Measurements from ENCODE around the gene FAM228B. TPM values are rescaled to one million over a fixed set of nuclear protein-coding genes. Genes with fewer than 3 reads are reported as not detected.
A peak's percentile ranks its signal among the peaks of the same experiment; 100 is the strongest.

Gene FAM228B
- total and polyA plus RNA-seq, 9 of the 15 experiments (the other 6 are each of a cell fraction or from before 2014, with no cell fraction given): 1.1 to 3.7 (median 2.6) TPM

DNA sequence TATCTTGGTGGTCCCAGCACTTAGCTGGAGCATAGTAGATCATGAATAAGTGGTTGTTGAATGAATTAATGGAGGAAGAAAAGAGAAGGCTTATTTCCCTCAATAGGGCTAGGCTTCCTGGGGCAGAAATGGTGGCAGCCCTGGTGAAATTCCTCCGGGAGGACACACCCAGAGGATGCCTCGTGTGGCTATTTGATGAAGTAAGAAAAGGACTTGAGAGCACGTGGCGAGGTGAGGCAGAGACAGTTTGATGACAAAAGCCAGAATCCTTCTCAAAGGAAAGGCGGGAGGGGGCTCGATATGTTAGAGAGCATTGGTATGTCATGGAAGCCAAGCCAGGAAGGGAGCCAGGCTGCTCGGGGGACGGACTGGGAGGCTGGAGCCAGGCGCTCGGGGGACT, 66.3 kb downstream of the FAM228B start (continued):
- TF ChIP-seq, protein P1, sequence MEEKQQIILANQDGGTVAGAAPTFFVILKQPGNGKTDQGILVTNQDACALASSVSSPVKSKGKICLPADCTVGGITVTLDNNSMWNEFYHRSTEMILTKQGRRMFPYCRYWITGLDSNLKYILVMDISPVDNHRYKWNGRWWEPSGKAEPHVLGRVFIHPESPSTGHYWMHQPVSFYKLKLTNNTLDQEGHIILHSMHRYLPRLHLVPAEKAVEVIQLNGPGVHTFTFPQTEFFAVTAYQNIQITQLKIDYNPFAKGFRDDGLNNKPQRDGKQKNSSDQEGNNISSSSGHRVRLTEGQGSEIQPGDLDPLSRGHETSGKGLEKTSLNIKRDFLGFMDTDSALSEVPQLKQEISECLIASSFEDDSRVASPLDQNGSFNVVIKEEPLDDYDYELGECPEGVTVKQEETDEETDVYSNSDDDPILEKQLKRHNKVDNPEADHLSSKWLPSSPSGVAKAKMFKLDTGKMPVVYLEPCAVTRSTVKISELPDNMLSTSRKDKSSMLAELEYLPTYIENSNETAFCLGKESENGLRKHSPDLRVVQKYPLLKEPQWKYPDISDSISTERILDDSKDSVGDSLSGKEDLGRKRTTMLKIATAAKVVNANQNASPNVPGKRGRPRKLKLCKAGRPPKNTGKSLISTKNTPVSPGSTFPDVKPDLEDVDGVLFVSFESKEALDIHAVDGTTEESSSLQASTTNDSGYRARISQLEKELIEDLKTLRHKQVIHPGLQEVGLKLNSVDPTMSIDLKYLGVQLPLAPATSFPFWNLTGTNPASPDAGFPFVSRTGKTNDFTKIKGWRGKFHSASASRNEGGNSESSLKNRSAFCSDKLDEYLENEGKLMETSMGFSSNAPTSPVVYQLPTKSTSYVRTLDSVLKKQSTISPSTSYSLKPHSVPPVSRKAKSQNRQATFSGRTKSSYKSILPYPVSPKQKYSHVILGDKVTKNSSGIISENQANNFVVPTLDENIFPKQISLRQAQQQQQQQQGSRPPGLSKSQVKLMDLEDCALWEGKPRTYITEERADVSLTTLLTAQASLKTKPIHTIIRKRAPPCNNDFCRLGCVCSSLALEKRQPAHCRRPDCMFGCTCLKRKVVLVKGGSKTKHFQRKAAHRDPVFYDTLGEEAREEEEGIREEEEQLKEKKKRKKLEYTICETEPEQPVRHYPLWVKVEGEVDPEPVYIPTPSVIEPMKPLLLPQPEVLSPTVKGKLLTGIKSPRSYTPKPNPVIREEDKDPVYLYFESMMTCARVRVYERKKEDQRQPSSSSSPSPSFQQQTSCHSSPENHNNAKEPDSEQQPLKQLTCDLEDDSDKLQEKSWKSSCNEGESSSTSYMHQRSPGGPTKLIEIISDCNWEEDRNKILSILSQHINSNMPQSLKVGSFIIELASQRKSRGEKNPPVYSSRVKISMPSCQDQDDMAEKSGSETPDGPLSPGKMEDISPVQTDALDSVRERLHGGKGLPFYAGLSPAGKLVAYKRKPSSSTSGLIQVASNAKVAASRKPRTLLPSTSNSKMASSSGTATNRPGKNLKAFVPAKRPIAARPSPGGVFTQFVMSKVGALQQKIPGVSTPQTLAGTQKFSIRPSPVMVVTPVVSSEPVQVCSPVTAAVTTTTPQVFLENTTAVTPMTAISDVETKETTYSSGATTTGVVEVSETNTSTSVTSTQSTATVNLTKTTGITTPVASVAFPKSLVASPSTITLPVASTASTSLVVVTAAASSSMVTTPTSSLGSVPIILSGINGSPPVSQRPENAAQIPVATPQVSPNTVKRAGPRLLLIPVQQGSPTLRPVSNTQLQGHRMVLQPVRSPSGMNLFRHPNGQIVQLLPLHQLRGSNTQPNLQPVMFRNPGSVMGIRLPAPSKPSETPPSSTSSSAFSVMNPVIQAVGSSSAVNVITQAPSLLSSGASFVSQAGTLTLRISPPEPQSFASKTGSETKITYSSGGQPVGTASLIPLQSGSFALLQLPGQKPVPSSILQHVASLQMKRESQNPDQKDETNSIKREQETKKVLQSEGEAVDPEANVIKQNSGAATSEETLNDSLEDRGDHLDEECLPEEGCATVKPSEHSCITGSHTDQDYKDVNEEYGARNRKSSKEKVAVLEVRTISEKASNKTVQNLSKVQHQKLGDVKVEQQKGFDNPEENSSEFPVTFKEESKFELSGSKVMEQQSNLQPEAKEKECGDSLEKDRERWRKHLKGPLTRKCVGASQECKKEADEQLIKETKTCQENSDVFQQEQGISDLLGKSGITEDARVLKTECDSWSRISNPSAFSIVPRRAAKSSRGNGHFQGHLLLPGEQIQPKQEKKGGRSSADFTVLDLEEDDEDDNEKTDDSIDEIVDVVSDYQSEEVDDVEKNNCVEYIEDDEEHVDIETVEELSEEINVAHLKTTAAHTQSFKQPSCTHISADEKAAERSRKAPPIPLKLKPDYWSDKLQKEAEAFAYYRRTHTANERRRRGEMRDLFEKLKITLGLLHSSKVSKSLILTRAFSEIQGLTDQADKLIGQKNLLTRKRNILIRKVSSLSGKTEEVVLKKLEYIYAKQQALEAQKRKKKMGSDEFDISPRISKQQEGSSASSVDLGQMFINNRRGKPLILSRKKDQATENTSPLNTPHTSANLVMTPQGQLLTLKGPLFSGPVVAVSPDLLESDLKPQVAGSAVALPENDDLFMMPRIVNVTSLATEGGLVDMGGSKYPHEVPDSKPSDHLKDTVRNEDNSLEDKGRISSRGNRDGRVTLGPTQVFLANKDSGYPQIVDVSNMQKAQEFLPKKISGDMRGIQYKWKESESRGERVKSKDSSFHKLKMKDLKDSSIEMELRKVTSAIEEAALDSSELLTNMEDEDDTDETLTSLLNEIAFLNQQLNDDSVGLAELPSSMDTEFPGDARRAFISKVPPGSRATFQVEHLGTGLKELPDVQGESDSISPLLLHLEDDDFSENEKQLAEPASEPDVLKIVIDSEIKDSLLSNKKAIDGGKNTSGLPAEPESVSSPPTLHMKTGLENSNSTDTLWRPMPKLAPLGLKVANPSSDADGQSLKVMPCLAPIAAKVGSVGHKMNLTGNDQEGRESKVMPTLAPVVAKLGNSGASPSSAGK (IDR thresholded peaks at IDR 0.05): peak; percentile 81
- TF ChIP-seq, protein P2, sequence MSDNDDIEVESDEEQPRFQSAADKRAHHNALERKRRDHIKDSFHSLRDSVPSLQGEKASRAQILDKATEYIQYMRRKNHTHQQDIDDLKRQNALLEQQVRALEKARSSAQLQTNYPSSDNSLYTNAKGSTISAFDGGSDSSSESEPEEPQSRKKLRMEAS (CRISPR knock-in tag; IDR thresholded peaks at IDR 0.05): peak; percentile 49; the same call in 1 of the 2 replicates
- TF ChIP-seq, protein P3, sequence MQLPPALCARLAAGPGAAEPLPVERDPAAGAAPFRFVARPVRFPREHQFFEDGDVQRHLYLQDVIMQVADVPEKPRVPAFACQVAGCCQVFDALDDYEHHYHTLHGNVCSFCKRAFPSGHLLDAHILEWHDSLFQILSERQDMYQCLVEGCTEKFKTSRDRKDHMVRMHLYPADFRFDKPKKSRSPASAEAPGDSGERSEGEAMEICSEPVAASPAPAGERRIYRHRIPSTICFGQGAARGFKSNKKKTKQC (CRISPR knock-in tag; IDR thresholded peaks at IDR 0.05): 0 out of 2 replicates have a peak, but pooled peaks have one; percentile 32
- TF ChIP-seq HNRNPK (IDR thresholded peaks at IDR 0.05; ENCODE audit: low read depth, low read length, poor library complexity, severe bottlenecking): no peak
- TF ChIP-seq ZFP30 (CRISPR knock-in tag; IDR thresholded peaks at IDR 0.05; ENCODE audit: borderline replicate concordance): no peak
- TF ChIP-seq BHLHE40 (IDR thresholded peaks at IDR 0.05; ENCODE audit: low read length): no peak
